ENCODE measurements around the gene KIF1B.

Gene KIF1B

DNA sequence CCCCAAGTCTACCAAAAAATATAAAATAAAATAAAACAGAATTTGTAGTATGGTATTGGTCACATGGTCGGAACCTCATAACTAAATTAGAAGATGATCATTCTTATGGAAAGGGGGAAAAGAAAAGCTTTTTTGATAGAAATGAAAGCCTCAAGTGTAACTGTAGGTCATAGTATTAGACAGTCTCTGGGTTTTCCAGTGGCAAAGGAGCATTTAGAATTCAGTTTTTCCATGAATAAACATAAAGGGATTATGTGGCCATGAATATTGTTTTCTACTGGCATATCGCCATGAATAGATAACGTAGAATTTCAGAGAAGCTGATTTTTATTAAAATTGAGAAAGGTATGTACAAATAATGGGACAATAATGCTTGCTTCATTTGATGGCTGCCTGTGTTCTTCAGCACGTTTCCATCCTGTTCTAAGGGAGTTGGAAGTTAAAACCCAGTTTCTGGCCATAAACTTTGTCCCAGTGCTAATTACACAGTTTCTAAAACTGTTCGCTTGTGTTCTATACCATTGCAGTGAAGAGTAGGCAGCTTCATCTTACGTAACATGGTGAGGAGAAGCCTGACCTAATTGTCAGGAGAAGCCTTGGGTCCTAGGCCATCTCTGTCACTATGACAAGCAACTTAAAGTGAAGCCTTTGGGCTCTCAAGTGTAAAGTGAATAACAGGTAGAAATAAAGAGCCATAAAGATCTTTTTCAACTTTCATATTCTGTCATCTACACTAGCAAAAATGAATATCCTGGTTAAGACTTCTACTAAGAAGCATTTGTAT, 118.0 kb downstream of the KIF1B start:
- no peak for DNase-seq

- no peak for DNase-seq
Measured at GRCh38 chr1:10337436-10337835, 127.1 kb downstream of the KIF1B start.

DNA sequence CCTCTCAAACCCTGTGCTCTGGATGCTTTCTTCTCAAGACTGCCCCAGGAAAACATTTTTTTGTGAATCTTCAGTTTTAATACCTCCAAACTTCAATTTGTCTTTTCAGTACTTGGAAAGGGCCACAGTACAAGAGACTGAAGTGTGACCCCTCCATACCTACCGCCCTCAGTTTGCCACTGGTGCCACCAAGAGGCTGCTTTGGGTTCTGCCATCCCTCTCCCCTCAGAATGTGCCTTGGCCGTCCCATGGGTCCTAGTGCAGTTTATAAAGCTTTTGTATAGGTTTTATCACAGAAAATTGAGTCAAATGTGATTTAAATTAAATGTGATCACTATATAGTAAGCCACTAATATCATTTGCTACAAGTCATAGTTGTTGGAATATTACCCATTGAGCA, 127.7 kb downstream of the KIF1B start:
- DNase-seq, result peak in 48 of 58 donors; percentile 1 to 70 (median 36)

DNA sequence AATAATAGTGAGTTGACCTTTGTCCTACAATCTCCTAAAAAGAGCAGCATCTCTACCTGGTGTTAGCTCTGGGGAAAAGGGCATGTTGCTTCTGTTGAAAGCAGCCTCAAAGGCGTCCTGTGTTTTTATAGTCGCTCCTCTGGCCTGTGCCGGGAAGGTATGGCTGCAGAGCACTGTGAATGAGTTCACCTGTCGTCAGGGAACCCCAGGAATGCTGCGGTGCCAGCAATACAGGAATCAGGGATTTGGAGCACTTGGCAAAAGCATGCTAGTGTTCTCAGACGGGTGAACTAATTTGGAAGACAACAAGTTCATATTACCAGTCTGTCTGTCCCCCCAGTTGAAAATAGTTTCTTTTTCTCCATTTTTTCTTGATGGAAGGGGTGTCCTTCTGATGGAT, 128.2 kb downstream of the KIF1B start:
- no peak for DNase-seq

GRCh38 chr1:10339036-10339567, 128.7 kb downstream of the KIF1B start:
- DNase-seq, result no peak

- peak in 53 of 58 donors; percentile 0 to 89 (median 56) for DNase-seq
Measured at GRCh38 chr1:10339815-10340214, 129.4 kb downstream of the KIF1B start.

- peak in 1 of 58 donors; percentile 5 for DNase-seq
Measured at GRCh38 chr1:10340930-10341590, 130.7 kb downstream of the KIF1B start.

- no peak for DNase-seq
Measured at GRCh38 chr1:10347109-10347508, 136.7 kb downstream of the KIF1B start.

GRCh38 chr1:10353282-10353681, 142.9 kb downstream of the KIF1B start:
- DNase-seq, result no peak

DNA sequence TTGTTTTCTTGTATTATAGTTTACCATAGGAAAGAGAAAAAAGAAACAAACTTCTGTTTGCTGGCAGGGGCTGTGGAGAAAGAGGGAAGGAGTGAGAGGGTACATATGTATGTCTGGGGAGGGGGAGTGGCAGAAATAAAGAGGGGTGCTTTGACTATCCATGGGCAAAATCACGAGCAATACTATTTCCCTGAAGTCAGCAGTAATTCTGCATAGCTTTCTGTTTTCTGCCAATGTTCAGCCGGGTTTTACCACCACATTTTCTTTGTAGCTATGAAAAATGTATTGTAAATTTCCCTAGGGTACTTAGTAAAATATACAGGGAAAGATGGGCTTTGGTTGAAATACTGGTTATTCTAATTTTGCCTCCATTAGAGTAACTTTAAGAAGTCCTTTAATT, 143.3 kb downstream of the KIF1B start:
- DNase-seq, result no peak

DNA sequence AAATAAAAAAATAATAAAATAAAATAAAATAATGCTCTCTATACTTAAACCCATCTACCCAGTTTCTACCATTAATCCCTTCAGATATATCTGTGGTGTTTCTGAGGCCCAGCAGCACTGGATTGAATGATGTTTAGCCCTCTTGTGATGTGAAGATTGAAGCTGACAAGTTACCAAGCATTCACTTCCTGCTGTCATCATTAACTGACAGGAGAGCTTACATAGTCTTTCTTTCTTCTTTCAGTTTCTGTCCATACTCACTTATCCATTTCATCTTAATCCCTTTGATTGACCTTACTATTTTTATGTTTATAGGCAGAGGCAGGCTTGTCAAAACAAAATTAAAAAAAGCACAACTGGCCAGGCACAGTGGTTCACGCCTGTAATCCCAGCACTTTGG, 149.7 kb downstream of the KIF1B start:
- DNase-seq, result no peak

- DNase-seq, result no peak
Measured at GRCh38 chr1:10361515-10361914, 151.1 kb downstream of the KIF1B start.

GRCh38 chr1:10368194-10368593, 157.8 kb downstream of the KIF1B start:
- DNase-seq, result no peak

DNA sequence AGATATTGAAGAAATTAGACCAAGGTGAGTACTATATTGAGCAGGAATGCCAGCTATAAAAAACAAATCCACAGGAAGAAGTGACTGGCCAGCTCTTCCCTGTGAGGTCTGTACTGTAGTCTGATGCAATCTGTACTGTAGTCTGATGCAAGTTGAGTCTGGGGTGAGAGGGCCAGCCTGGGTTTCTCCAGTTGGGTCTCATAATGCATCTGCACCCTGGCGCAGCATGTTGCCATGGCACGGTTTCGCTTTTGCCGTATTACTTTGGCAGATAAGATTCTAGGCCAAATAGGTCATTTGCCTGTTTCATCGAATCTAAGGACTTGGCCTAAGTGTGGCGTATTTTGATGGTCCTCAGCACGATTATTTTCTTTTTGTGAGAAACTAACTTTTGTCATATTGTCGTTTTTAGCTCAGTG, 164.1 kb downstream of the KIF1B start:
- no peak for DNase-seq

DNA sequence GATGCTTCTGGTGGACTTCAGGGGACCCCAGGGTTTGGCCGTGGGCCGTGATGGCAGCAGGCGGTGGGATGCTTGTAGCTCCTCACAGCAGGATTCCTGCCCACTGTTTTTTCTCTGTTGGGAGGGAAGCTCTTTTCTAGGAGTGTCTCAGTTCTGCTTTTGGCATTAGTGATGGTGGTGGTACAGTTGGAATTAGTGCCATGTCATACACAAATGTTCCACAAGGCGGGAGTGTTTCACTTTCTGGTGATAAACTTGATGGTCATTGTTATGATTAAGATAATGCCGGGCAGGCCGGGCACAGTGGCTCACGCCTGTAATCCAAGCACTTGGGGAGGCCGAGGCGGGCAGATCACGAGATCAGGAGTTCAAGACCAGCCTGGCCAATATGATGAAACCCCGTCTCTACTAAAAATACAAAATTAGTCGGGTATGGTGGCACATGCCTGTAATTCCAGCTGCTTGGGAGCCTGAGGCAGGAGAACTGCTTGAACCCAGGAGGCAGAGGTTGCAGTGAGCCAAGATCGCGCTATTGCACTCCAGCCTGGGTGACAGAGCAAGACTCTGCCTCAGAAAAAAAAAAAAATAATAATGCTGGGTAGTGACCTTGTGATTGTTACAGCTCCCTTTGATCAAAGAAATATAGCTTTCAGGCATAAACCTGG, 167.1 kb downstream of the KIF1B start:
- peak in 40 of 58 donors; percentile 5 to 71 (median 29) for DNase-seq

- peak in 15 of 58 donors; percentile 4 to 38 (median 17) for DNase-seq
Measured at GRCh38 chr1:10378081-10378841, 167.9 kb downstream of the KIF1B start.

DNA sequence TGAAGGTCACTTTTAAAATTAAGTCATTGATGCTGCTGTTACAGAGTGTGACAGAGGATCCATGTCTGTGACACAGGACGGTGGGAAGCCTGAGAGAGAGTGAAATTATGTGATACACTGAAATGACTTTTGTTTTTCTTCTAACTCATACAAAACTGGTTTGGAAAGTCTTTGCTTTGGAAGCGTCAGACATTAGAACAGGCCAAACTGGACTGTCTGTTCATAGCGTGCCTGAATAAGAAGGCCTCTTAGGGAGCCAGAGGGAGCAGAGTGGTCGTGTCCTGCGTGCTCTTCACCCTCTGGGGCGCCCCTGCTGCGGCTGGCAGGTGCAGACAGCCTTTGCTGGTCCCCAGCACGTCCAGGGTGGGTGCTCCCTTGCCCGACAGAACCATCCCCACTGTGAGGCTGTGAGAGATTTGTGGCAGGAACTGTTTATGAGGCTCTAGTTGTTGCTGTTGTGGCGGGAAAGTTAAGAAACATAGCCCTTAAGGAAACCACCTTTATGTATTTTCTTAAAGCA, 168.8 kb downstream of the KIF1B start:
- DNase-seq, result no peak

GRCh38 chr1:10379676-10380075, 169.3 kb downstream of the KIF1B start:
- no peak for DNase-seq

DNA sequence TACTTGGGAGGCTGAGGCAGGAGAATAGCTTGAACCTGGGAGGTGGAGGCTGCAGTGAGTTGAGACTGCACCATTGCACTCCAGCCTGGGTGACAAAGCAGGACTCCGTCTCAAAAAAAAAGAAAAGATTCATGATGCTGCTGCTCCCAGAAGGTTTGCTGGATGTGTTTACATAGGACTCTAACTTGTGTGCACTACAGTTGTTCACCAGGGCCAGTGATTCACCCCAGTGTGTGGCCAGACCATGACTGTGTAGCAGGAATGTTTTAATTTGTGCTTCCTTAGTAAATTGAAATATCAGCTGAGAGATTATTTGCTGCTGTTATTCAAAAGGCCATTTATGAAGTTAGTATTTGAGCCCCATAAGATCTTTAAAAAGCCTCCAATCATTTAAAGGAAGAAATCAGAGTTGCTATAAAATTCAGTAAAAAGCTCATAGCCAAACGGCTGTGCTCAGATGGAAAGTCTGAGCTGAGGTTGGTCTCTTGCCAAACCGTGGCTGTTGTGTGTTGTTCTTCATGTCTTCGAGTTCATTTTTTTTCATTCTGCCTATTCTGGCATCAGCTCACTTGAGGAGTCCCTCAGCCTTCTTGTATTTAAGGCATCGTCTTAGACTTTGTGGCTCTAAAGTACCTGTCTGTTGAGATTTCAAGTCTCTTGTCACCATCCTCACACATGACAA, 170.4 kb downstream of the KIF1B start:
- DNase-seq, result peak in 21 of 58 donors; percentile 2 to 44 (median 9)

GRCh38 chr1:10383630-10384029, 173.3 kb downstream of the KIF1B start:
- no peak for DNase-seq

Measured in anterior cingulate cortex (tissue), 58 donors.